H1 (cell line): Measurements from ENCODE around the gene DYSF. TPM values are rescaled to one million over a fixed set of nuclear protein-coding genes. Genes with fewer than 3 reads are reported as not detected.

Source experiments
- CTCF ChIA-PET: fragments of 300-600 bp; sonication (Branson Sonifier 250); formaldehyde crosslinking; loops from one replicate; lab custom pipeline; 2021; ENCODE audit not compliant: partially characterized antibody; lab: Charles Lee
- POLR2A ChIA-PET: fragments of 300-600 bp; sonication (Branson Sonifier 250); formaldehyde crosslinking; loops from one replicate; lab custom pipeline; 2021; ENCODE audit warnings: inconsistent platforms; ENCODE audit not compliant: partially characterized antibody; lab: Charles Lee
- DNase-seq, 2 experiments: peaks; one replicate each; pipeline versions ENCODE4 v3.0.0 to v3.0.0-alpha.2; 2010 to 2022; ENCODE audit warnings: low spot score in 2 of 2, low read depth in 1 of 2, mixed read lengths in 1 of 2
- FAIRE-seq: peaks from 2 replicates; lab custom pipeline; 2011; peaks lifted over from hg19 to GRCh38; lab: Jason Lieb, UNC
- H2AFZ ChIP-seq: 2 replicates; pipeline ENCODE4 v1.8.1; 2012; ENCODE audit warnings: low read length, inconsistent platforms
- H2AK5ac ChIP-seq: 2 replicates; pipeline ENCODE4 v1.6.1; 2013; ENCODE audit warnings: low read depth, low read length
- H2BK120ac ChIP-seq: replicated peaks from 2 replicates; pipeline ENCODE3; 2013; ENCODE audit warnings: low read depth, low read length, inconsistent platforms
- H2BK12ac ChIP-seq: 2 replicates; pipeline ENCODE4 v1.6.1; 2013; ENCODE audit warnings: low read depth, low read length
- H2BK15ac ChIP-seq: 2 replicates; pipeline ENCODE4 v1.6.1; 2013; ENCODE audit warnings: low read length
- H2BK20ac ChIP-seq: 2 replicates; pipeline ENCODE4 v1.6.1; 2013; ENCODE audit warnings: low read length
- H2BK5ac ChIP-seq: 2 replicates; pipeline ENCODE4 v1.6.1; 2013; ENCODE audit warnings: low read depth, low read length
- H3K14ac ChIP-seq: 2 replicates; pipeline ENCODE4 v1.6.1; 2013; ENCODE audit warnings: inconsistent platforms; ENCODE audit not compliant: insufficient read length
- H3K18ac ChIP-seq: 2 replicates; pipeline ENCODE4 v1.6.1; 2013; ENCODE audit warnings: low read length; ENCODE audit errors: extremely low read depth
- H3K23ac ChIP-seq: 2 replicates; pipeline ENCODE4 v1.6.1; 2013; ENCODE audit warnings: inconsistent platforms; ENCODE audit not compliant: insufficient read length
- H3K23me2 ChIP-seq: 2 replicates; pipeline ENCODE4 v1.6.1; 2013; ENCODE audit warnings: low read depth, low read length
- H3K27ac ChIP-seq: 2 replicates; pipeline ENCODE4 v1.6.1; 2011; ENCODE audit warnings: low read depth, low read length, inconsistent platforms
- H3K27me3 ChIP-seq, 4 experiments: replicated peaks in 1 of 4; 1 replicate in 1 of 4; 2 replicates in 3 of 4; pipeline versions ENCODE4 v1.6.1 to v1.8.1; 2011 to 2013; ENCODE audit warnings: low read length in 3 of 4, mild to moderate bottlenecking in 3 of 4, inconsistent platforms in 2 of 4, mixed read lengths in 2 of 4, moderate library complexity in 1 of 4; ENCODE audit not compliant: control insufficient read depth in 3 of 4, insufficient read depth in 3 of 4; ENCODE audit errors: extremely low read depth in 1 of 4
- H3K36me3 ChIP-seq, 4 experiments: 2 replicates each; pipeline versions ENCODE4 v1.6.1 to v1.8.1; 2011 to 2013; ENCODE audit warnings: mild to moderate bottlenecking in 4 of 4, low read length in 3 of 4, moderate library complexity in 2 of 4, control low read depth in 1 of 4, inconsistent platforms in 1 of 4; ENCODE audit not compliant: insufficient read depth in 4 of 4, control insufficient read depth in 2 of 4
- H3K4ac ChIP-seq: replicated peaks from 2 replicates; pipeline ENCODE3; 2013; ENCODE audit warnings: low read length, low read depth, mixed read lengths, inconsistent platforms; ENCODE audit not compliant: insufficient read length
- H3K4me1 ChIP-seq, 4 experiments: replicated peaks in 1 of 4; 1 replicate in 1 of 4; 2 replicates in 3 of 4; pipeline versions ENCODE4 v1.6.1 to v1.8.1; 2011 to 2013; ENCODE audit warnings: low read length in 3 of 4, inconsistent platforms in 2 of 4, mixed read lengths in 1 of 4; ENCODE audit not compliant: insufficient read depth in 4 of 4, control insufficient read depth in 3 of 4
- H3K4me2 ChIP-seq, 2 experiments: 2 replicates each; pipeline versions ENCODE4 v1.6.1 to v1.8.1; 2011 to 2013; ENCODE audit warnings: low read depth in 2 of 2, low read length in 2 of 2, control low read depth in 1 of 2, inconsistent platforms in 1 of 2, mild to moderate bottlenecking in 1 of 2; ENCODE audit not compliant: insufficient read depth in 1 of 2
- H3K4me3 ChIP-seq, 4 experiments: fragments of 200-600, 300-600 bp in 1 of 4; sonication (generic), shearing (Covaris generic), sonication (Bioruptor Twin) in 1 of 4; 2 replicates each; pipeline versions ENCODE4 v1.5.1 to v1.8.1; 2011 to 2016; ENCODE audit warnings: low read length in 4 of 4, low read depth in 3 of 4, control low read depth in 2 of 4, inconsistent platforms in 2 of 4, mild to moderate bottlenecking in 2 of 4, mixed read lengths in 1 of 4, moderate library complexity in 1 of 4; ENCODE audit not compliant: insufficient read depth in 2 of 4; ENCODE audit errors: extremely low read depth in 1 of 4
- H3K56ac ChIP-seq: replicated peaks from 2 replicates; pipeline ENCODE3; 2013; ENCODE audit warnings: low read depth, mild to moderate bottlenecking, mixed read lengths, low read length, inconsistent platforms; ENCODE audit not compliant: insufficient read length
- H3K79me1 ChIP-seq: 2 replicates; pipeline ENCODE4 v1.6.1; 2013; ENCODE audit warnings: low read depth, low read length, control low read depth
- H3K79me2 ChIP-seq, 2 experiments: 2 replicates each; pipeline versions ENCODE4 v1.6.1 to v1.8.1; 2012 to 2013; ENCODE audit warnings: low read length in 2 of 2, mild to moderate bottlenecking in 2 of 2, inconsistent platforms in 1 of 2; ENCODE audit not compliant: insufficient read depth in 2 of 2, control insufficient read depth in 1 of 2
- H3K9ac ChIP-seq, 4 experiments: replicated peaks in 1 of 4; 1 replicate in 1 of 4; 2 replicates in 3 of 4; pipeline versions ENCODE4 v1.6.1 to v1.8.1; 2011 to 2013; ENCODE audit warnings: low read depth in 3 of 4, low read length in 3 of 4, control low read depth in 2 of 4, mild to moderate bottlenecking in 2 of 4, moderate library complexity in 2 of 4, inconsistent platforms in 1 of 4; ENCODE audit errors: extremely low read depth in 1 of 4
- H3K9me3 ChIP-seq, 2 experiments: 2 replicates each; pipeline versions ENCODE4 v1.6.1 to v1.8.1; 2012 to 2013; ENCODE audit warnings: mild to moderate bottlenecking in 2 of 2, moderate library complexity in 2 of 2, control low read depth in 1 of 2, inconsistent platforms in 1 of 2, low read depth in 1 of 2, low read length in 1 of 2, mixed read lengths in 1 of 2; ENCODE audit not compliant: insufficient read depth in 2 of 2
- H4K20me1 ChIP-seq, 2 experiments: replicated peaks in 1 of 2; 2 replicates each; pipeline versions ENCODE3 to v1.8.1; 2011 to 2013; ENCODE audit warnings: inconsistent platforms in 2 of 2, low read length in 2 of 2, mild to moderate bottlenecking in 1 of 2; ENCODE audit not compliant: insufficient read depth in 2 of 2, control insufficient read depth in 1 of 2
- H4K5ac ChIP-seq: 2 replicates; pipeline ENCODE4 v1.6.1; 2013; ENCODE audit warnings: low read length, low read depth, mixed read lengths, inconsistent platforms; ENCODE audit not compliant: insufficient read length
- H4K8ac ChIP-seq: 2 replicates; pipeline ENCODE4 v1.8.0; 2013; ENCODE audit warnings: mild to moderate bottlenecking, moderate library complexity, low read length, inconsistent platforms; ENCODE audit not compliant: insufficient read depth; ENCODE audit errors: extremely low read depth
- H4K91ac ChIP-seq: replicated peaks from 2 replicates; pipeline ENCODE3; 2013; ENCODE audit warnings: low read length, mixed read lengths, inconsistent platforms; ENCODE audit not compliant: insufficient read length
- ASH2L ChIP-seq: fragments of 200-600, 300-600 bp; sonication (generic); IDR thresholded peaks from one replicate; pipeline ENCODE4 v1.7.1; 2017; ENCODE audit warnings: low read length
- ATF2 ChIP-seq: IDR thresholded peaks from 2 replicates; pipeline ENCODE4 v1.6.1; 2012; ENCODE audit warnings: low read length, inconsistent platforms
- CBX5 ChIP-seq: fragments of 300-800, 300-1000 bp; sonication (generic); IDR thresholded peaks from 2 replicates; pipeline ENCODE4 v1.7.1; 2016; ENCODE audit warnings: antibody characterized with exemption, low read length, low read depth
- E2F6 ChIP-seq: IDR thresholded peaks from 2 replicates; pipeline ENCODE4 v1.6.1; 2012; ENCODE audit warnings: inconsistent platforms
- HDAC6 ChIP-seq: IDR thresholded peaks from one replicate; pipeline ENCODE4 v1.7.1; 2012; ENCODE audit warnings: low read depth, mild to moderate bottlenecking, inconsistent platforms, low read length, moderate library complexity
- KDM1A ChIP-seq: fragments of 200-600, 300-600 bp; sonication (generic); IDR thresholded peaks from 2 replicates; pipeline ENCODE4 v1.7.1; 2016; ENCODE audit warnings: mild to moderate bottlenecking, low read length, borderline replicate concordance
- RBBP5 ChIP-seq: IDR thresholded peaks from 2 replicates; pipeline ENCODE4 v1.7.1; 2012; ENCODE audit warnings: low read depth, mild to moderate bottlenecking, inconsistent platforms, low read length, moderate library complexity, borderline replicate concordance
- SAP30 ChIP-seq: fragments of 300-600 bp; sonication (generic); IDR thresholded peaks from 2 replicates; pipeline ENCODE4 v1.7.1; 2012; ENCODE audit warnings: low read length, moderate library complexity, mild to moderate bottlenecking, inconsistent platforms; ENCODE audit not compliant: insufficient read depth, insufficient replicate concordance
- SIN3A ChIP-seq, 2 experiments: IDR thresholded peaks in 1 of 2; conservative IDR thresholded peaks in 1 of 2; 2 replicates each; pipeline ENCODE4 v1.6.1; 2011 to 2012; ENCODE audit warnings: low read length in 2 of 2, improper control_type of control experiment in 1 of 2, low read depth in 1 of 2, mild to moderate bottlenecking in 1 of 2
- SIX5 ChIP-seq: IDR thresholded peaks from 2 replicates; pipeline ENCODE4 v1.6.1; 2011; ENCODE audit warnings: mild to moderate bottlenecking, low read depth, low read length
- SP4 ChIP-seq: IDR thresholded peaks from 2 replicates; pipeline ENCODE4 v1.6.1; 2012; ENCODE audit warnings: low read length, inconsistent platforms
- ZNF274 ChIP-seq: IDR thresholded peaks from 2 replicates; pipeline ENCODE4 v1.7.0; 2012; ENCODE audit warnings: low read length, borderline replicate concordance; ENCODE audit errors: extremely low read depth
- WGBS, 2 experiments: shearing (Covaris generic) in 1 of 2; methylation state at CpG; one replicate each; pipeline versions ENCODE4 v1.1.6 to v1.1.7; 2013 to 2015; ENCODE audit warnings: low lambda C conversion rate in 2 of 2, mixed read lengths in 2 of 2, inconsistent platforms in 1 of 2, low coverage in 1 of 2, missing lambda C conversion rate in 1 of 2; ENCODE audit not compliant: insufficient replicate concordance in 2 of 2, insufficient coverage in 1 of 2, insufficient read length in 1 of 2; ENCODE audit errors: extremely low coverage in 1 of 2, missing lambda C conversion rate in 1 of 2; 5-methylcytosine and 5-hydroxymethylcytosine counted together
- polyA plus RNA-seq, 7 experiments: library from polyadenylated mRNA; depleted of rRNA in 3 of 7; stranded (reverse) in 5 of 7; unstranded in 2 of 7; fragments of >200 nt in 5 of 7; fragments of 200-250 nt in 2 of 7; gene quantifications; 1 replicate in 5 of 7; 2 replicates in 1 of 7; 4 replicates in 1 of 7; pipeline versions ENCODE4 v1.2.1 to v1.2.3, GENCODE V29; 2011 to 2013; ENCODE audit warnings: missing spikeins in 2 of 7, mixed read lengths in 2 of 7
- total RNA-seq: library from RNA; stranded (reverse); fragmentation: NEBNext Ultra II Directional; extraction: Animal tissue kit (Norgen Biotek cat#: 25700); gene quantifications from 2 replicates; pipeline ENCODE4 v1.2.1, GENCODE V29; 2021

Gene DYSF
- total and polyA plus RNA-seq, 2 of the 8 experiments (the other 6 are each of a cell fraction or from before 2014, with no cell fraction given) = 5.8 to 7.1 TPM

- no peaks in the 10 kb centered on the region for H3K79me2 ChIP-seq
- H3K27me3 ChIP-seq = no peaks in the 10 kb centered on the region
- no peak overlapping the region; the same call in 1 of the 2 replicates for H2BK5ac ChIP-seq
- ChIA-PET POLR2A (no interaction called here), CTCF (interaction anchor here (1.0 to 1.8 kb wide), 2 partner anchors 89 to 91 kb away, joined by 4 to 8 read pairs; no protein-coding TSS in a partner anchor)
- H3K18ac ChIP-seq = no peak overlapping the region
- H3K23me2 ChIP-seq = no peaks in the 10 kb centered on the region
- no peak overlapping the region for H2BK120ac ChIP-seq
- H3K9me3 ChIP-seq = no peaks in the 10 kb centered on the region
- H3K4me1 ChIP-seq = no peaks in the 10 kb centered on the region
- H3K36me3 ChIP-seq = no peaks in the 10 kb centered on the region
- no peak overlapping the region for H2BK12ac ChIP-seq
- H3K4me3 ChIP-seq = no peak overlapping the region
- H3K56ac ChIP-seq = no peak overlapping the region
- no peaks in the 10 kb centered on the region for H3K79me1 ChIP-seq
- H3K4ac ChIP-seq = no peak overlapping the region
- no peak overlapping the region for H2AK5ac ChIP-seq
- FAIRE-seq (no peak), DNase-seq (no peak)
- peaks cover 0 to 2% of the 10 kb centered on the region in 2 experiments for H4K20me1 ChIP-seq
- no peak overlapping the region for H2BK15ac ChIP-seq
- no peak overlapping the region for H4K91ac ChIP-seq
- 97% methylated on average over 5 of the region's 5 CpGs; no CpG with 5 or more reads in 1 of the 2 experiments for WGBS, 2 experiments
- H3K9ac ChIP-seq = no peak overlapping the region
- H3K14ac ChIP-seq = no peak overlapping the region
- H4K5ac ChIP-seq = no peak overlapping the region
- H2BK20ac ChIP-seq = no peak overlapping the region
- H3K4me2 ChIP-seq = no peak overlapping the region
- no peak overlapping the region for H2AFZ ChIP-seq
- H4K8ac ChIP-seq = no peak overlapping the region
- no peak overlapping the region for H3K27ac ChIP-seq
- no peak overlapping the region for H3K23ac ChIP-seq
- TF ChIP-seq ATF2 (no peak), E2F6 (no peak), ASH2L (no peak), HDAC6 (no peak), SIN3A (conservative IDR thresholded peaks at IDR 0.05 in 1 of 2, IDR thresholded peaks at IDR 0.05 in 1 of 2; ENCODE audit: low read depth in 1 of 2, low read length in 2 of 2) (no peak), SIX5 (no peak), SAP30 (no peak), ZNF274 (no peak), SP4 (no peak), KDM1A (no peak), RBBP5 (no peak), CBX5 (no peak)
Measured at GRCh38 chr2:71637168-71637567, 183.8 kb downstream of the DYSF start.
